K562 (cell line): ENCODE data around the gene TEX38. TPM values are rescaled to one million over a fixed set of nuclear protein-coding genes. Genes with fewer than 3 reads are reported as not detected.

Source experiments
- FOXA3 ChIP-seq, 2 experiments: fragments of 450-650 bp in 1 of 2; sonication (generic) in 1 of 2; formaldehyde crosslinking; IDR thresholded peaks in 1 of 2; conservative IDR thresholded peaks in 1 of 2; 2 replicates each; pipeline versions ENCODE4 v1.4.0 to v1.8.0; 2020 to 2022; ENCODE audit warnings: mild to moderate bottlenecking in 2 of 2, missing genetic modification reagents in 1 of 2
- FOXM1 ChIP-seq, 2 experiments: fragments of 450-650 bp in 1 of 2; sonication (generic) in 1 of 2; formaldehyde crosslinking in 1 of 2; IDR thresholded peaks; 2 replicates each; pipeline versions ENCODE4 v1.6.1 to v1.9.0; 2017 to 2022; ENCODE audit warnings: low read depth in 2 of 2, mild to moderate bottlenecking in 2 of 2, missing genetic modification reagents in 1 of 2, moderate library complexity in 1 of 2
- HOXB6 ChIP-seq: fragments of 250-450 bp; sonication (Bioruptor Pico); IDR thresholded peaks from 2 replicates; pipeline ENCODE4 v1.5.1; 2022; ENCODE audit warnings: mild to moderate bottlenecking, borderline replicate concordance
- KLF13 ChIP-seq: fragments of 450-650 bp; IDR thresholded peaks from 2 replicates; pipeline ENCODE4 v1.6.1; 2016; ENCODE audit warnings: missing genetic modification characterization, low read depth, mild to moderate bottlenecking, missing compliant biosample characterization, moderate library complexity, borderline replicate concordance
- MCM7 ChIP-seq, 2 experiments: fragments of 450-650 bp; IDR thresholded peaks; 2 replicates each; pipeline ENCODE4 v1.6.1; 2016 to 2018
- POLR3G ChIP-seq: IDR thresholded peaks from 2 replicates; pipeline ENCODE4 v1.6.1; 2011; ENCODE audit not compliant: insufficient read length, insufficient replicate concordance; ENCODE audit errors: extremely low read depth
- STAT5B ChIP-seq: fragments of 250-450 bp; sonication (Bioruptor Pico); IDR thresholded peaks from 2 replicates; pipeline ENCODE4 v1.8.0; 2021; ENCODE audit warnings: mild to moderate bottlenecking, inconsistent platforms
- XRCC4 ChIP-seq: IDR thresholded peaks from one replicate; pipeline ENCODE4 v1.6.1; 2011; ENCODE audit not compliant: insufficient read depth, insufficient read length; ENCODE audit errors: extremely low read depth
- ZNF282 ChIP-seq: sonication (generic); formaldehyde crosslinking; IDR thresholded peaks from 2 replicates; pipeline ENCODE4 v1.8.1; 2023; ENCODE audit warnings: missing genetic modification reagents
- ZNF431 ChIP-seq: sonication (generic); formaldehyde crosslinking; IDR thresholded peaks from 2 replicates; pipeline ENCODE4 v1.8.0; 2022; ENCODE audit warnings: mild to moderate bottlenecking, missing genetic modification reagents
- polyA plus RNA-seq, 8 experiments: library from polyadenylated mRNA; depleted of rRNA in 4 of 8; stranded (reverse) in 5 of 8; unstranded in 3 of 8; fragments of >200 nt; fragmentation: Nextera tagmentation in 2 of 8; fragmentation: Illumina TruSeq in 1 of 8; extraction: Ambion mirVana in 2 of 8; extraction: Trizol in 1 of 8; gene quantifications; 2 replicates each; pipeline versions ENCODE4 v1.2.1 to v1.2.3, GENCODE V29; 2011 to 2014; ENCODE audit warnings: inconsistent platforms in 1 of 8, missing spikeins in 1 of 8
- total RNA-seq, 7 experiments: library from RNA; depleted of rRNA in 6 of 7; stranded (reverse); fragments of >200 nt in 6 of 7; fragmentation: Illumina TruSeq in 2 of 7; extraction: Trizol in 2 of 7; gene quantifications; 2 replicates each; pipeline versions ENCODE4 v1.2.1 to v1.2.3, GENCODE V29; 2011 to 2021; ENCODE audit warnings: low replicate concordance in 1 of 7
- TF ChIP-seq, protein P1 (sequence below), 2 experiments: fragments of 450-650 bp in 1 of 2; sonication (generic) in 1 of 2; formaldehyde crosslinking; conservative IDR thresholded peaks; 2 replicates each; pipeline versions ENCODE4 v1.4.0 to v1.8.1; 2020 to 2022; ENCODE audit warnings: mild to moderate bottlenecking in 1 of 2, missing genetic modification reagents in 1 of 2
- TF ChIP-seq, protein P2 (sequence below): fragments of 250-450 bp; sonication (Bioruptor Pico); IDR thresholded peaks from 2 replicates; pipeline ENCODE4 v1.8.0; 2021; ENCODE audit warnings: mild to moderate bottlenecking, moderate library complexity
- TF ChIP-seq, protein P3 (sequence below): IDR thresholded peaks from 2 replicates; pipeline ENCODE4 v1.6.1; 2011; ENCODE audit not compliant: insufficient read length; ENCODE audit errors: extremely low read depth

Gene TEX38
- total and polyA plus RNA-seq, 9 of the 15 experiments (the other 6 are each of a cell fraction or from before 2014, with no cell fraction given) = not detected

DNA sequence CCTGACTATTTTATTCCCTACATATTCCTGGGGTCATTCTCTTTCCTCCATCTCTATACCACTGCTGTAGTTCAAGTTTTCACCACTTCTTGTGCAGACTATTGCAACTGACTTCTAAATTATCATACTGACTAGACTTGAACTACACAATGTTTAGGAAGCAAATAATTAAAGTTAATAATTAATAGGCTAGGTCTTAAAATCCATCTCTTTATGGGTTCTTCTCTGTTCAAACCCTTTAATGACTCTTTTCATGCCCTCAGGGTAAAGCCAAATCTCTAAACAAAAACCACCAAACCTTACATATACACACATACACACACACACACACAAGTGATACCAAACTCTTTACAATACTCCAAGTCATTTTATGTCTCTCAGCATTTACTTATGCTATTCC, 32.7 kb upstream of the TEX38 start (continued):
- TF ChIP-seq STAT5B (no peak), ZNF431 (CRISPR knock-in tag) (no peak), MCM7 (IDR thresholded peaks at IDR 0.05) (no peak), KLF13 (no peak), POLR3G (no peak), FOXA3 (CRISPR knock-in tag; conservative IDR thresholded peaks at IDR 0.05 in 1 of 2, IDR thresholded peaks at IDR 0.05 in 1 of 2) (no peak), ZNF282 (no peak), FOXM1 (IDR thresholded peaks at IDR 0.05; ENCODE audit: low read depth) (no peak), FOXM1 (CRISPR knock-in tag; IDR thresholded peaks at IDR 0.05; ENCODE audit: low read depth) (no peak), XRCC4 (no peak), HOXB6 (CRISPR knock-in tag) (no peak)
- TF ChIP-seq, protein P1, sequence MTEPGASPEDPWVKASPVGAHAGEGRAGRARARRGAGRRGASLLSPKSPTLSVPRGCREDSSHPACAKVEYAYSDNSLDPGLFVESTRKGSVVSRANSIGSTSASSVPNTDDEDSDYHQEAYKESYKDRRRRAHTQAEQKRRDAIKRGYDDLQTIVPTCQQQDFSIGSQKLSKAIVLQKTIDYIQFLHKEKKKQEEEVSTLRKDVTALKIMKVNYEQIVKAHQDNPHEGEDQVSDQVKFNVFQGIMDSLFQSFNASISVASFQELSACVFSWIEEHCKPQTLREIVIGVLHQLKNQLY (CRISPR knock-in tag; conservative IDR thresholded peaks at IDR 0.05) = no peak
- TF ChIP-seq, protein P2, sequence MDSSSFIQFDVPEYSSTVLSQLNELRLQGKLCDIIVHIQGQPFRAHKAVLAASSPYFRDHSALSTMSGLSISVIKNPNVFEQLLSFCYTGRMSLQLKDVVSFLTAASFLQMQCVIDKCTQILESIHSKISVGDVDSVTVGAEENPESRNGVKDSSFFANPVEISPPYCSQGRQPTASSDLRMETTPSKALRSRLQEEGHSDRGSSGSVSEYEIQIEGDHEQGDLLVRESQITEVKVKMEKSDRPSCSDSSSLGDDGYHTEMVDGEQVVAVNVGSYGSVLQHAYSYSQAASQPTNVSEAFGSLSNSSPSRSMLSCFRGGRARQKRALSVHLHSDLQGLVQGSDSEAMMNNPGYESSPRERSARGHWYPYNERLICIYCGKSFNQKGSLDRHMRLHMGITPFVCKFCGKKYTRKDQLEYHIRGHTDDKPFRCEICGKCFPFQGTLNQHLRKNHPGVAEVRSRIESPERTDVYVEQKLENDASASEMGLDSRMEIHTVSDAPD = no peak
- TF ChIP-seq, protein P3, sequence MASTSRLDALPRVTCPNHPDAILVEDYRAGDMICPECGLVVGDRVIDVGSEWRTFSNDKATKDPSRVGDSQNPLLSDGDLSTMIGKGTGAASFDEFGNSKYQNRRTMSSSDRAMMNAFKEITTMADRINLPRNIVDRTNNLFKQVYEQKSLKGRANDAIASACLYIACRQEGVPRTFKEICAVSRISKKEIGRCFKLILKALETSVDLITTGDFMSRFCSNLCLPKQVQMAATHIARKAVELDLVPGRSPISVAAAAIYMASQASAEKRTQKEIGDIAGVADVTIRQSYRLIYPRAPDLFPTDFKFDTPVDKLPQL = no peak
- TF ChIP-seq, all 486 proteins: peak for 0
